A549 (cell line): Measurements from ENCODE around the gene IGFN1.

Experiments used
- CTCF ChIP-seq: fragments of >200 bp; sonication (Bioruptor Twin); formaldehyde crosslinking; IDR thresholded peaks from 3 replicates; pipeline ENCODE4 v1.5.1; 2016
- EP300 ChIP-seq, 2 experiments: fragments of >200 bp; sonication (Bioruptor Twin); formaldehyde crosslinking; IDR thresholded peaks; 2 replicates in 1 of 2; 3 replicates in 1 of 2; pipeline ENCODE4 v1.6.1; 2016 to 2017
- ESRRA ChIP-seq: fragments of 150-350 bp; IDR thresholded peaks from 2 replicates; pipeline ENCODE4 v1.6.1; 2014; ENCODE audit warnings: mild to moderate bottlenecking, low read length, borderline replicate concordance
- GATA3 ChIP-seq: IDR thresholded peaks from 2 replicates; pipeline ENCODE4 v1.6.1; 2012; ENCODE audit warnings: borderline replicate concordance
- HMGXB4 ChIP-seq: fragments of 250-450 bp; sonication (Bioruptor Pico); IDR thresholded peaks from 2 replicates; pipeline ENCODE4 v1.5.0; 2021; ENCODE audit warnings: mild to moderate bottlenecking, moderate library complexity, borderline replicate concordance
- JUN ChIP-seq, 2 experiments: fragments of >200 bp; sonication (Bioruptor Twin); formaldehyde crosslinking; IDR thresholded peaks; 2 replicates in 1 of 2; 3 replicates in 1 of 2; pipeline ENCODE4 v1.6.1; 2016 to 2017
- KDM5A ChIP-seq: fragments of 200-600 bp; sonication (generic); IDR thresholded peaks from 2 replicates; pipeline ENCODE4 v1.6.1; 2016; ENCODE audit warnings: antibody characterized with exemption, mild to moderate bottlenecking
- REST ChIP-seq: fragments of 200-600 bp; sonication (generic); IDR thresholded peaks from 2 replicates; pipeline ENCODE4 v1.6.1; 2016; ENCODE audit warnings: antibody characterized with exemption, mild to moderate bottlenecking, moderate library complexity
- SMC3 ChIP-seq: fragments of >200 bp; sonication (Bioruptor Twin); formaldehyde crosslinking; IDR thresholded peaks from 3 replicates; pipeline ENCODE4 v1.6.1; 2018; ENCODE audit warnings: inconsistent platforms

GRCh38 chr1:201220388-201220715, 29.7 kb downstream of the IGFN1 start:
- no peak for TF ChIP-seq EP300 (IDR thresholded peaks at IDR 0.05)
- no peak for TF ChIP-seq GATA3
- TF ChIP-seq REST: no peak
- TF ChIP-seq CTCF: no peak
- TF ChIP-seq ESRRA: no peak
- no peak for TF ChIP-seq JUN (IDR thresholded peaks at IDR 0.05)
- no peak for TF ChIP-seq SMC3
- no peak for TF ChIP-seq HMGXB4 (CRISPR knock-in tag)
- TF ChIP-seq KDM5A: no peak
